Stimulated activated CD8-positive, alpha-beta memory T cell treated with anti-CD3 and anti-CD28 coated beads, Interleukin-4, amount 100 ng/mL, for 1 hour (primary cell): ENCODE data around the gene NOL9.

Source experiments
- DNase-seq, 2 donors: peaks; one replicate each; pipeline ENCODE4 v3.0.0-alpha.2; 2020; ENCODE audit warnings: low read depth in 2 of 2, low spot score in 1 of 2

Gene NOL9

DNA sequence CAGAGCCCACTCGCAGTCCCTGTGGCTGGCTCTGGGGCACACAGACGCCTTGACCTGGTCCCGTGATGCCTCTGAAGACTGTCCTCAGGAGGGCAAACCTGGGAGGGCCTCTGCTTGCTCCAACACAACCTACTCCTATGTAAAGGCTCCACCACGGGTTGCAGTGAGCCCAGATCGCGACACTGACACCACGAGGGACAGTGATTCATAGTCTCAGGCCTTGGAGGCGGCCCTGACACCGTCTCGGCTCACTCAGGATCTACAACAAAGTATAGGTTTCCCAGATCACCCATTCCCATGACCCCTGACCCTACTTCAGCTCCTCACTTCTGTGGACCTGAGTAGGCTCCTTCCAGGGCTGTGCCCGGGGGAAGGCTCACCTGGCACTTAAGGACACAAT lies 28.0 kb downstream of the NOL9 start:
- no peak for DNase-seq

DNA sequence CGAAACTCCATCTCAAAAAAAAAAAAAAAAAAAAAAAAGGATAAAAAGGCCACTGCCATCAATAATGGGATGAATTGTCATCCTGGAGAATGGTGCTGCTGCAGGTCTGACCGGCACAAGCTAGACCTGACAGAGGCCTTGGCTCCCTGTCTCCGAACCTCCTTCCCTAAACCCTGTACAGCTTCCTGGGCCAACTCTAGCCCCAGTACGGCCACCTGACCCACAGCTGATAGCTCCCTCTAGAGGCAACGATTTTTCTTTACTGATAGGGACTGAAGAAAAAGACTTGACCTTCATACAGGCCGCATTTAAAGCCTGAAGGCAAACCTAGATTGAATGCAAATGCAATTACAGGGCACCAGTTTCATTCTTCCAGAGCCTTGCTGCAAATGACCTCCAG lies 30.7 kb downstream of the NOL9 start:
- DNase-seq = no peak

DNA sequence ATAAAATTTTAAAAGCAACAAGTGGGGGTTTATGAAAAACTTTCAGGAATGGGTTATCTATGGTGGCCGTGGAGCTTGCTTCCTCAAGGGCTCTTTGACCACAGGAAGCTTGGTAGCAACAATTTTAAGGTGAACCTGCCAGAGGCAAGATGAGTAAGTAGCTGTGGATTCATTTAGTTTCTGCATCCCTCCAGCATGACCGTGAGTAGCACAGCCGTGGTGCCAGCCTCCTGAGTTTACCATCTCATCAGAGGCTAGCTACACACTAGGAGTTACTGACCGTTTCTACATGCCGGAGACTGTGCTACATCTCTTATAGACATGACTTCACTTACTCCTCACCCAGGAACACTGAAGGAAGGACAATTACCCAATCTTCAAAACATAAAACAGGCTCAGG lies 32.8 kb downstream of the NOL9 start:
- DNase-seq = no peak

DNA sequence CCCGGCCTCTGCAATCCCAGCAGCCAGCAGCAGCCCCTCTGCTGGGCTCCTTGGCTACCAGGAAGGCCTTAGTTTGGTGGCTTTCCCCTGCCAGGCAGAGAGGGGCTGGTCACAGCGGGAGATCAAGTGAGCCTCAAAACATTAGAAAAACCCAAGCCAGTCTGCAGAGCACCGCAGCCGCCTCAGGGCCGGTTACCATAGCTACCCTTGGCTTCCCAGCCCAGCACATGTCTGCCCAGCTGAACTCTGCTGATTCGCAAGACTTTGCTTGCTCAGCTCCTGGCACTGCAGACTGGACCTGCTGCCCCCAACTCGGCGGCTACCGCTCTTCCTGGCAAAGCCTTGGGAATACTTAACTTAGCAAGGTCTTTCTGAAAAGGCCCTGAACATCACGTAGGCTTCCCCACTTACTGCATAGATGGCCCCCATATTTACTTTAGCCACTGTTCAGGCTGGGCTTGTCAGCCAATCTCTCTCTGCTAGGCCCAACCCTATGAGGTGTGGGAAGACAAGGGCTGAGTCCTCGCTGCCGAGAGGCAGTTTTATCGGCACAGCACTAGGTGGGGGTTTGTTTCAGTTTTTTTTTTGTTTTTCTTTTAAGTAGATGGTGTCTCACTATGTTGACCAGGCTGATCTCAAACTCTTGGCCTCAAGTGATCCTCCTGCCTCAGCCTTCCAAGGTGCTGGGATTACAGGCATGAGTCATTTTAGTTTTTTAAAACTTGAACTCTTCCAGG lies 34.2 kb downstream of the NOL9 start:
- no peak for DNase-seq

DNA sequence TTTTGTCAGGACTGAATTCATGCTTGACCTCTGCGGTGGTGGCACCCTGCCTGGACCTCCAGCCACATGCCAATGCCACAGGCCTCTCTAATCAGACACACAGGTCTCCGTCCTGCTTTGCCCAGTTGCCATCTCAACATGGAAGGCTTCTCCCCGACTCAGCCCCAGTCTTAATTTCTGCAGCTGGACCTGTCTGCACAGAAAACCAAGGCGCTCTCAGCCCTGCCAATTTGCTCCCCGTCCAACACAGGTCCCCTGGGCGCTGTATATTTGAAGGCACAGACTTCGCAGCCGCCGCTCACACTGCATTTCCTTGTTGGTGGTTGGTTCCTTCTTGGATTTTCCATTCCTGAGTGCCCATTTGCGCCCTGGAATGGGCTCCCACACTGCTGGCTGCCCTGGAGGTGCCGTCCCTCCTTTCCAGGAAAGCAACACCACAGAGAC lies 34.8 kb downstream of the NOL9 start:
- no peak for DNase-seq

DNA sequence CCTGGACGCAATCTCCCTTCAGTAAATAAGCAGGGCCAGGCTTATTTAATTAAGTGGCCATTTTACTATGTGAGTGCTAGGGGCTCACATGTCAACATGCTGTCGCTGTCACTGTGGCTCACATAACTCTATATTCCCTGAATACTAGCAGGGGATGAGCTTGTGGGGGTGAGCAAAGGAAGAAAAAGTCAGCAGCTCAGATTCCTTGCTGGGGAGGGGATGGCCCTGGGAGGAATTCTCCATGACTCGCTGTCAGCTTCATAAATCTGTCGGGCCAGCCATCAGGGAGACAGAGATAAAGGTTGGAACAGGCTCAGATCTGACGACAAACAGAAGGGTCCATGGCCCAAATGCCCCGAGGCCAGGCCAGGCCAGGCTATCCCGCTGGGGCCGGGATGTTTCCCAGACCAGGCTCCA lies 36.9 kb downstream of the NOL9 start:
- no peak for DNase-seq

DNA sequence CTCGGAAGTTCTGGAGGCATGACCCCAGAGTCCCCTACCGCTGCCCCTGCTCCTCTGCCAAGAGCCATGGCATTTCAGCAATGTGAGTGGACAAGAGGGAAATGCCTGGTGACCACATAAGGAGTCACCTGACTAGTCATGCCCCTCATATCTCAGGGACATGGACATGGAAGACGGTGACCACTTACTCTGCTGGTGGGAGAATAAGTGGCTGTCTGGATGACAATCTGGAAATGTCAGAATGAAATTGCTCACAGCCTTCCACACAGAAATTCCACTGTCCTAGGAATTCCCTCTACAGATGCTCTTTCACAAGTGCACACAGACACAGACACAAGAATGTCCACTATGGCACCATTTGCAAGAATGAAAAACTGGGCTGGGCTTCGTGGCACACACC lies 38.5 kb downstream of the NOL9 start:
- no peak for DNase-seq

DNA sequence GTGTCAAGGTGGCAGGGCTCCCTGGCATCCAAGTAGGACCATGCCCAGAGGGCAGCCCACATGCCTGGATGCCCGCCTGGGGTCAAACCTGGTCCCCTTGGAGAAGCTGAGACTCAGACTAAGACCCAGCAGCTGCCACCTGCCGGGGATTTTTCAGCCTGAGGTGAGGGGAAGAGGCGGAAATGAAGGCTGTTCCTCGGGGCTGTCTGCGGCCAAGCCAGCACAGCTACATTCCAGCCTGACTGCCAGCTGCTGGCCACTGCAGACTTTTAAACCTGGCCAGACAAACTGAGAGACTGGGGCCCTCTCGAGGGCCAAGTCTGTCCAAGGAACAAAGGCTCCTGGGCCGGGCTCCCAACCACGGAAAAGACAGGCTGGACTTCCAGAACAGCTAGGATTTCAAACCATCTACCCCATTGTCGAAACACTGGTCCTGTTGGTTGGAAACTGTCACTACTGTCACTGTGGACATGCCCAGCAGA lies 41.0 kb downstream of the NOL9 start:
- DNase-seq = no peak

DNA sequence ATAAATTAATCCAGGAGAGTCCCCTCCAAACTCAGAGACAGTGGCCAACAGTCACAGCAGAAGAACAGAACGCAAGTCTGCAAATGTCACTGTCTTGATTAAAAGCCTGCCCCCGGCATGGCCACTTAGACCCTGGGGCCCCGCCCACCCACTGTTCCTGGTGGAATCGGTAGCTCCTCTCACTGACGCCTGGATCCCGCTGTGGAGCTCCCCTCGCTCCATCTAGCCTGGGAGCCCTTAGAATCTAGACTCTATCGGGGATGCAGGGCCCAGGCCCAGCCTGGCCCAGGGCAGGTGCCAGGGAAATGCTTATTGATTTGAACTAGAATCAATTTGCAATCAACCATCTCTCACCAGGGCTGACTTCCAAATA lies 41.4 kb downstream of the NOL9 start:
- no peak for DNase-seq

DNA sequence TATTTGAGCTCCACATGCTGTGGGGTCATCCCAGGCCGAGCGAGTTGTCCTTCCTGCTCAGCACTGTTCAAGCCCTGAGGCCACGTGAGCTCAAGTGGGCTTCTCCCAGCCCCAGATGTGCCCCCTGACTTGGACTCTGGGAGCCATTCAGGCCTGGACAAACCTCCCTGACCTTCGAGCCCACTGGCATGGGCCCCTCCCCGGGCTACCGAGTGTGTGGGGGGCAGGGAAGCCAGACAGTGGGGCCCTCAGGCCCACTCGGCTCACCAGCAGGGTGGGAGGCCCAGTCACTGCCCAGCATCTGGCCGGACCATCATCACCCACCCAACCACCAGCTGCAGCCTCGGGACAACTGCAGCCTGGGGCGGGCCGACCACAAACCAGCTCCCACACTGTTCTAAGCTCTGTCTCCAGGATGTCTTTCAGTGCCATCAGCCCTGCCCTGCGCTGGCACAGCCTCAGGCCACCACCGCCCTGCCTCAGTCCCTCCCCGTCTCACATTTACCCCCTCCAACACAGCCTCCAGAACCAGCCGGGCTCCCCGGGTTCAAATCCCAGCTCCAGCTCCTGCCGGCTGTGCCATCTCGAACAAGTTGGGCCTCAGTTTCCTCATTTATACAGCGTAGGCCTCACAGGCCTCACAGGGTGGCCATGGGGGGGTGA lies 41.9 kb downstream of the NOL9 start:
- DNase-seq = no peak

DNA sequence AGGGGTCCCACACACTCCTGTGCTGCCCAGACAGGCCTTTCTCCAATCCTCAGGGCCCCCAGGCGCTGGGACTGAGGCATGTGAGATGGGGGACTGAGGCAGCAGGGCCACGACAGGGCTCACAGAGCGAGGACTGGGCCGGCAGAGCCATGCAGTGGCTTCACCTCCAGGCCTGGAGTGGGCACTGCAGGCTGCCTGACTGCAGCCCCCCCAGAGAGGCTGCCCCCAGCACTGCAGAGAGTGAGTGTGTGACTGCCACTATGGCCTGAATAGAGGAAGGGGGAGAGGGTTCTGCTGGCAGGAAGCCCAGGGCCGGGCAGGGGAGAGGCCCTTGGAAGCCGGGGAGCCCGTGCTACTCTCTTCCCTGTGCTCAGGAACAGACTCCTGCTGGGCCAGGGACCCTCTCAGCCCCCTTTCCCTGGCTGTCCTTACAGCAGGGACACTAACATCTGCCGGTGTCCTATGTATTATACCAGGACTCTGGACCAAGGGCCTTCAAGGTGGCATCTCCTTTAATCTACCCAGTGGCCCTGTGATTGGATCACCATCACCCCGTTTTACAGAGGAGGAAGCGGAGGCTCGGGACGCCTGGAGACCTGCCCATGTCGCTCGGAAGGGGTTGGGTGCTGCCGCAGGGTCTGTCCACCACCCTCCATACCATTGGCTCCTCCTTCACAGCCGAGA lies 42.6 kb downstream of the NOL9 start:
- DNase-seq = no peak

DNA sequence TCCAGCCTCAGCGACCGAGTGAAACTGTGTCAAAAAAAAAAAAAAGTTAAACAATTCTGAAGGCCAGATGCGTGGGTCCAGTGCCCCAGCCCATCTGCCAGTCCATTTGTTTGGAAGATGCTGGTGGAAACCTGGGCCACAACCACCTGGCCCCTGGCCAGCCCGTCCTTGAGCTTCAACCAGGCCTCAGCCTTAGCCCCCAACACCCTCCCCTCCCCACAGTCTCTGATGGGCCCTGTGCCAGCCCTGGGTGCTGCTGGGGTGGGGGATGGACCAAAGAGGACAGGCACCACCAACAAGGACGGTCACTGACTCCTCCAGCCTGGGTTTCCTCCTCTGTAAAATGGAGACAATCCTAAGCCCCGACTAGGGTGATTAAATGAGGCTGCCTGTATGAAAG lies 43.3 kb downstream of the NOL9 start:
- DNase-seq = no peak

DNA sequence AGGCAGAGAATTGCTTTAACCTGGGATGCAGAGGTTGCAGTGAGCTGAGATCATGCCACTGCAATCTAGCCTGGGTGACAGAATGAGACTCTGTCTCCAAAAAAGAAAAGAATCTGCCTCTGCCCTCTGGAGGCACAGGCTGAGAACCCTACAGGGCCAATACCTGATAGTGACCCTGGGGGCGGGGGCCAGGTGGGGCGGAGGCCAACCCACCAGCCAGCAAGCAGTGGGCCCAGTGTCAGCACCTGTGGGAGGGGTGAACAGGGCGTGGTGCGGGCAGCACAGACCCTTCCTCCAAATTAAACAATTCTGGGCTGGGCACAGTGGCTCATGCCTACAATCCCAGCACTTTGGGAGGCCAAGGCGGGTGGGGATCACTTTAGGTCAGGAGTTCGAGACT lies 43.8 kb downstream of the NOL9 start:
- DNase-seq = no peak

DNA sequence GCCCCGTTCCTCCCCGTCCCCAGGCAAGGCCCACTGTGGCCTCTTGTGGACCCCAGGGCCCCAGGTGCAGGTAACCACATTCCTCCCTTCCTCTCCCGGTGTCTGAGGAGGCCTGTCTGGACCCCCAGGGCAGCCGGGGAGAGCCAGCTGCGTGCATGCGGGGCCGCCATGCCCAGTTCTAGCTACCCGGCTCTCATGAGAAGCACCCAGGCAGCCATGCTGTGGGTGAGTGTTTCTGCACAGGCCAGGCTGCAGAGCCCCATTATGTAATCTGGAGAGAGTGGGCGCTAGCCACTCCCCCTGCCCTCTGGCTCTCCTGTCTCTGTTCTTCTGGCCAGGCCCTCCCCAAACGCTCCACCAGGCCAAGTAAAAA lies 44.4 kb downstream of the NOL9 start:
- no peak for DNase-seq

DNA sequence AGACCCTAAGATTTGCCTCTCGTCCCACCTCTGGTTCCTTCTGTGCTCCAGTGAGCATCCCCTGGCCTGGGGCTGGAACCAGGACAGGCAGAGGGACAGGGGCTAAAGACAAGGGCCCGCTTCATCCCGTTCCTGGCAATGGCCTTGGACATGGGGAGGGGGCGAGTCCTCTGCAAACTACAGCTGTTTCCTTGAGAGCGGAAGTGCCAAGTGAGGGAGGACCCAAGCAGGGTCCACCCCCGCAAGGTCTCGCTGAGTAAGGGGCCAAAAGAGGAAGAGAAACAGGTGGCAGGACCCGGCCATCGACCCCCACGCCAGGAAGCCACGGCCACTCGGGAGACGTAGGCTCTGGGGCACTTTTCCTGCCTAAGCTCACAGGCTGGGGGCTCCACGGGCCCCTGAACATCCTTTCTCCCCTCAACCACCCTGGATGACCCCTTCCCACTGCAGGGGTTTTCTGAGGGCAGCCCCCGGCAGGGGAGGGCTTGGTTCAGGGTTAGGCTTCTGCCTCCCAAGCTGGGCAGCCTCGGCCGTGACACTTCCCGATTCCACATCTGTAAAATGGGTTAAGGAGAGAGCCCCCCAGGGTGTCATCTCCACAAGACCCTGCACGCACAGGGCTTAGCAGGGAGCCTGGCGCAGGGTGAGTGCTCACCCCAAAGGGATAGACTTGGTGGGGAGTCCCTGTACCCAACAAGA lies 44.9 kb downstream of the NOL9 start:
- no peak for DNase-seq

DNA sequence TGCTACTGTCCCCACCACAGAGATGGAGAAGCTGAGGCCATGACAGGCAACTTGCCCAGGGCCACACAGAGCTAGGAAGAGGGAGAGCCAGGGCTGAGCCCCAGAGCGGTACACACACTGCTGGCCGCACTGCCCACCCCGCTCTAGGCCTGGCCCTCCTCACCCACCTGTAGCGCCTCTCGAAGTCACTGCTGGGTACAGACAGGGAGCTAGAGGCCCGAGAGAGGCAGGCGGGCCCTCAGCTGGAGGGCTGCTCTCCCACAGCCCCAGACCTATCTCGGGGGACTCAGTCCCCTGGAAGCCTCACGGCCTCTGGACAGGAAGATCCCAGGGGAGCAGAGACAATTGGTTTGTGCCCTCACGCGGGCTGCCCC lies 45.5 kb downstream of the NOL9 start:
- DNase-seq = no peak

DNA sequence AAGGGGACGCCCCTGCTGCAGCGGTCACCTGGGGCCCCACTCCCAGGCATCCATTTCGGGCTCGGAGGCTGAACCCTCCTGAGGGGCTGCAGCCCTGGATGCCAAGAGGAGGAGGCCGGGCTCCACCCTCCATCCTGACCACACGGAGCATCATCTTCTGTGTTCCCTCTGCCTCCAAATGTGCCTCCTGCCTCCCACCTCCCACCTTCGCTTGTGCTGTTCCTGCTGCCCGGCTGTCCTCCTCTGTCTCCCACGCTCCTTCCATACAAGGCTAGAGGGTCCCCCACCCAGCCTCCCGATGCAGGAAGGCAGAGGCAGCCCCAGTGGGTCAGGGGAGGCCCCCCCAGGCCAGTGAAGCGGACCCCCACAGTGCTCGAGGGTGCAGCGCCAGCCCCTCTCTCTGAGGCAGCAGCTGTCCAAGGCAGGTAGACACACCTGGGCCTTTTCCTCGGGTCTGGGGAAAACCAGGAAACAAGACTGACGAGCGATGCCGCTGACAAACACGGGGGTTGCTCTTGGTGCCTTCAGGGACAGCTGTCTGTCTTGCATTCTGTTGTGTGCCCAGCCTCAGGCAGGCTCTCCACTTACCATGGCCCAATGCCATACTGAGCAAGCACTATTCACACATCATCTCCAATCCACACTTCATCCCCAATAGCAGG lies 46.0 kb downstream of the NOL9 start:
- no peak for DNase-seq

DNA sequence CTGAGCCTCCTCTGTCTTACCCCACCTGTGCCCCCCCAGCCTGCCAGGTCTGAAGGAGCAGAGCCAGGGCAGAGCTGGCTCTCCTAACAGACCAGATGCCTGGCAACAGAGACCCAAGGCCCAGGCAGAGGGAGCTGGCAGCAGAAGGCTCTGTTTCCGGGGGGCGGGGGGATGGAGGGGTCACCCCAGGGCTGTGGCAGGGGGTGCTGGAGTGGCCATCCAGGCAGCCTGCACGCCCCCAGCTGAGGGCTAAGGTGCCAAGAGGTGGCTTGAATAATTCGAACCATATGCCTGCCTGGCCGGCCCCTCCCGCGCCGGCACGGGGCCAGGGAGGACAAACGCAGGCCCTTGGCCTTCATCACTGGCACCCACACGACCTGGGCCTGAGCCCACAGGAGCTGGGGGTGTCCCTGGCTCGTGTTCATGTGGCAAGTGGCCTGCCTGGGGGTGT lies 46.8 kb downstream of the NOL9 start:
- no peak for DNase-seq

DNA sequence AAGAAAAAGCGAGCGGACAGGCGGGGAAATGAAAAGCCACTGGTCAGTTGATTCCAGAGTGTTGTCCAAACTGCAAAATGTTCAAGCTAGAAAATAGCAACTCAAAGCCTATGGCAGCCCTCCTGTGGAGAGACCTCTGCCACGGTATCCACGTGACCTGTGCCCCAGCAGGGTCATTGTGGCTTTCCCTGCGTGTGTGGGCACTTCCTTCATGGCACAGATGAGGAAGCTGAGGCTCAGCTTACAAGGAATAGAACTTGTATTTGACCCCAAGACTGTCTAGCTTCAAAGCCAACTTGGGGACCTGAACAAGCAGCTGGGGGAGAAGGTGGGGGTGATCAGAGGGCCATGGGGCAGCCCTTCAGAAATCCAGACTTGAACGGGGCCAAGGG lies 47.3 kb downstream of the NOL9 start:
- no peak for DNase-seq

DNA sequence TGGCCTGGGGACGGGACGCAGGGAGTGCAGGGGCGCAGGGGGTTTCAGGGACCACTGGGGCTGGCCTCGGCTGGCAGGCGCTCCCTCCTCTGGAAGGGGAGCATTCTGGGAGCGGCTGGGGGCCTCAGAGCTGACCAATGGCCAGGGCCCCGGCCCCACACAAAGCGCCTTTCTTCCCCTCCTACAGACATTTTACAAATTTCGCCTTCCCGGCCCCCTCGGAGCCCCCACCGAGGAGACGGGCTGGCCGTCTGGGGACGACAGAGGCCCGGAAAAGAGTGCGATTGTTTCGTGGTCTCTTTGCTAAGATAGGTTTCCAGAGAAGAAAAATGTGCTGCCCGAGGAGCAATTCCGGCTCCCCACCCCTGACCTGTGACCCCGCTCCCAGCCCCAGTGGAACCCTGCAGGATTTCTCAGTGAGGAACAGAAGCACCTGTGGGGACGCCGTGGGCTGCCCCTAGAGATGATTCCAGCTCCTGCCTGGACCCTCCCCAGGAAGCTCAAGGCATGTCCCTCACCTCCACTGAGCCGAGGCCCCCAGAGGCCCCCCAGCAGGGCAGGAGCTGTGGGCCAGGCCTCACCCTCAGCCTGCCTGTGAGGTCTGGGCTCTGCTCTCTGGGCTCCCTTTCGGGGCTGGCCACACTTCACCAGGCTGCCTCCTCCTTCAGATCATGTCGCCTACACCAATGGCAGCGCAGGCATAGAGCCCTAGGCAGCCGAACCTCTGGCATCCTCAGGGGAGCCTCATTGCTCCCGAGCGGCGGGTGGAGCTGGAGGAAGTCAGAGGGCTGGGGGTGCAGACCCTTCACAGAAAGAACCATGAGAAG lies 47.9 kb downstream of the NOL9 start:
- no peak for DNase-seq
